Neural cell (in vitro differentiated cells): ENCODE measurements around the gene HAPLN2.

Source experiments
- EP300 ChIP-seq: fragments of 450-650 bp; conservative IDR thresholded peaks from 2 replicates; pipeline ENCODE4 v1.6.1; 2014; ENCODE audit warnings: antibody characterized with exemption, mild to moderate bottlenecking, moderate library complexity; ENCODE audit not compliant: poor library complexity, severe bottlenecking
- EZH2 ChIP-seq: fragments of 200-600, 300-800 bp; shearing (Covaris generic), sonication (generic); IDR thresholded peaks from 2 replicates; pipeline ENCODE4 v1.6.1; 2014; ENCODE audit warnings: antibody characterized with exemption, low read length, borderline replicate concordance, mild to moderate bottlenecking; ENCODE audit not compliant: insufficient read depth, poor library complexity, severe bottlenecking
- MXI1 ChIP-seq: fragments of 450-650 bp; conservative IDR thresholded peaks from 2 replicates; pipeline ENCODE4 v1.6.1; 2014; ENCODE audit warnings: antibody characterized with exemption, mild to moderate bottlenecking; ENCODE audit not compliant: poor library complexity, severe bottlenecking
- POLR2AphosphoS5 ChIP-seq: IDR thresholded peaks from 2 replicates; pipeline ENCODE4 v1.6.1; 2012
- RAD21 ChIP-seq: fragments of 450-650 bp; conservative IDR thresholded peaks from 2 replicates; pipeline ENCODE4 v1.6.1; 2014; ENCODE audit warnings: antibody characterized with exemption, mild to moderate bottlenecking, moderate library complexity
- SMC3 ChIP-seq: fragments of 450-650 bp; conservative IDR thresholded peaks from 2 replicates; pipeline ENCODE4 v1.6.1; 2014; ENCODE audit warnings: antibody characterized with exemption, mild to moderate bottlenecking, moderate library complexity; ENCODE audit not compliant: poor library complexity
- TAF1 ChIP-seq: IDR thresholded peaks from 2 replicates; pipeline ENCODE4 v1.6.1; 2012; ENCODE audit warnings: low read depth
- TF ChIP-seq, protein P1 (sequence below): fragments of 450-650 bp; IDR thresholded peaks from 2 replicates; pipeline ENCODE4 v1.5.1; 2014; ENCODE audit warnings: antibody characterized with exemption, mild to moderate bottlenecking, moderate library complexity; ENCODE audit not compliant: poor library complexity, severe bottlenecking
- TF ChIP-seq, protein P2 (sequence below): IDR thresholded peaks from 2 replicates; pipeline ENCODE4 v1.6.1; 2012; ENCODE audit warnings: borderline replicate concordance

DNA sequence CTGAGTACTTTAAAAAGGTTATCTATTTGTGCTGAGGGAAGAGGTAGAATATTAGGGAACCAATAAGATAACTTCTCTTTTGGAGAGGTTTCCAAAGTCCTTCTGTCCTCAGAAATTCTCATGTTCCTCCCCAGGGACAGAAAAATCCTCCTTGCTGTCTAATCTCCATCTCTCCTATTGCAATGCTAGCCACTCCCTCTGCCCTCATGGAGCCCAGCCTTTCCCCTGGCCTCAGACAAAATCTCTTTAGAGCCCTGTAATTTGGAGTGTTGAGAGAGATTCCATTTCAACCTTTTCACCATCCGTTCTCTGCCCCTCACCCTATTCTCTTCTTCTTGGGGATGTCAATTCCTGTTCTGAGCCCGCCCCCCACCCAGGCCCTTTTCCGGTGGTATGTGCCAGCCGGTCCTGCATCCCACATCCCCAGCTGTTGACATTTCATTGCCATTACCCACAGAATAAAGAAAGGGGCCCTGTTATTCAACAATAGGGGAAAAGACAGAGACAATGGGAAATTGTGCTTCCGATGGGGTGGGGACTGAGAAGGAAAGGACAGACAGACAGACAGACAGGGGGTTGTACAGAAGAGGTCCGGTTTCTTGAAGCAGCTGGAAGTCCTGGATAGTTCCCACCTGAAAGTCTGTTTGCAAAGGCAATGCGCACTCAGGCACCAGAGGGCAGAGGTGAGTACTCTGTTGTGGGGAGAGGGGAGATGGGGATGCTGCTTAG, at the start of gene HAPLN2:
- TF ChIP-seq SMC3 (peak; percentile 63), RAD21 (peak; percentile 34), POLR2AphosphoS5 (no peak), EP300 (no peak), EZH2 (no peak), MXI1 (no peak), TAF1 (no peak)
- TF ChIP-seq, protein P1, sequence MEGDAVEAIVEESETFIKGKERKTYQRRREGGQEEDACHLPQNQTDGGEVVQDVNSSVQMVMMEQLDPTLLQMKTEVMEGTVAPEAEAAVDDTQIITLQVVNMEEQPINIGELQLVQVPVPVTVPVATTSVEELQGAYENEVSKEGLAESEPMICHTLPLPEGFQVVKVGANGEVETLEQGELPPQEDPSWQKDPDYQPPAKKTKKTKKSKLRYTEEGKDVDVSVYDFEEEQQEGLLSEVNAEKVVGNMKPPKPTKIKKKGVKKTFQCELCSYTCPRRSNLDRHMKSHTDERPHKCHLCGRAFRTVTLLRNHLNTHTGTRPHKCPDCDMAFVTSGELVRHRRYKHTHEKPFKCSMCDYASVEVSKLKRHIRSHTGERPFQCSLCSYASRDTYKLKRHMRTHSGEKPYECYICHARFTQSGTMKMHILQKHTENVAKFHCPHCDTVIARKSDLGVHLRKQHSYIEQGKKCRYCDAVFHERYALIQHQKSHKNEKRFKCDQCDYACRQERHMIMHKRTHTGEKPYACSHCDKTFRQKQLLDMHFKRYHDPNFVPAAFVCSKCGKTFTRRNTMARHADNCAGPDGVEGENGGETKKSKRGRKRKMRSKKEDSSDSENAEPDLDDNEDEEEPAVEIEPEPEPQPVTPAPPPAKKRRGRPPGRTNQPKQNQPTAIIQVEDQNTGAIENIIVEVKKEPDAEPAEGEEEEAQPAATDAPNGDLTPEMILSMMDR: peak; percentile 61
- TF ChIP-seq, protein P2, sequence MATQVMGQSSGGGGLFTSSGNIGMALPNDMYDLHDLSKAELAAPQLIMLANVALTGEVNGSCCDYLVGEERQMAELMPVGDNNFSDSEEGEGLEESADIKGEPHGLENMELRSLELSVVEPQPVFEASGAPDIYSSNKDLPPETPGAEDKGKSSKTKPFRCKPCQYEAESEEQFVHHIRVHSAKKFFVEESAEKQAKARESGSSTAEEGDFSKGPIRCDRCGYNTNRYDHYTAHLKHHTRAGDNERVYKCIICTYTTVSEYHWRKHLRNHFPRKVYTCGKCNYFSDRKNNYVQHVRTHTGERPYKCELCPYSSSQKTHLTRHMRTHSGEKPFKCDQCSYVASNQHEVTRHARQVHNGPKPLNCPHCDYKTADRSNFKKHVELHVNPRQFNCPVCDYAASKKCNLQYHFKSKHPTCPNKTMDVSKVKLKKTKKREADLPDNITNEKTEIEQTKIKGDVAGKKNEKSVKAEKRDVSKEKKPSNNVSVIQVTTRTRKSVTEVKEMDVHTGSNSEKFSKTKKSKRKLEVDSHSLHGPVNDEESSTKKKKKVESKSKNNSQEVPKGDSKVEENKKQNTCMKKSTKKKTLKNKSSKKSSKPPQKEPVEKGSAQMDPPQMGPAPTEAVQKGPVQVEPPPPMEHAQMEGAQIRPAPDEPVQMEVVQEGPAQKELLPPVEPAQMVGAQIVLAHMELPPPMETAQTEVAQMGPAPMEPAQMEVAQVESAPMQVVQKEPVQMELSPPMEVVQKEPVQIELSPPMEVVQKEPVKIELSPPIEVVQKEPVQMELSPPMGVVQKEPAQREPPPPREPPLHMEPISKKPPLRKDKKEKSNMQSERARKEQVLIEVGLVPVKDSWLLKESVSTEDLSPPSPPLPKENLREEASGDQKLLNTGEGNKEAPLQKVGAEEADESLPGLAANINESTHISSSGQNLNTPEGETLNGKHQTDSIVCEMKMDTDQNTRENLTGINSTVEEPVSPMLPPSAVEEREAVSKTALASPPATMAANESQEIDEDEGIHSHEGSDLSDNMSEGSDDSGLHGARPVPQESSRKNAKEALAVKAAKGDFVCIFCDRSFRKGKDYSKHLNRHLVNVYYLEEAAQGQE: no peak
